ENCODE measurements around the gene MAP2K3.

The MAP2K3 gene

DNA sequence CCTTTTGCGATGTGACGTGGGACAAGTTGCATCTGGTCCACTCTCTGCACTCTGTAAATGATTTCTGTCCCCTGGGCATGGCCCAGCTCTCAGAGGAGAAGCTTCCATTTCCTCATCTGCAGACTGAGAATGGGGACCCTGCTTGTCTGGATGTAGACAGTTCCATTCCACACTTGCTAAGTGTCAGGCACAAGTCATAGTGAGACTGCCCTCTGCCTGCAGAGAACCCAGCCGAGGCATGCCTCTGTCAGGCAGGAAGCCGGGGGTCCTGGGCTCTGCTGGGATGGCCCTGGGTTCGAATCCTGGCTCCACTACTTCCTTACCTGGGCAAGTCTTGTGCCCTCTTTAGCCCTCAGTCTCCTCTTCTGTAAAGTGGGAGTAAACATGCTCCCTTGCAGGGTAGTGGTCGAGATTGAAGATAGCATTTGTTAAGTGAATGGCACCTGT lies 4.1 kb downstream of the MAP2K3 start:
- DNase-seq (ENCODE audit: low read depth): no peak
- TF ChIP-seq, protein P1, sequence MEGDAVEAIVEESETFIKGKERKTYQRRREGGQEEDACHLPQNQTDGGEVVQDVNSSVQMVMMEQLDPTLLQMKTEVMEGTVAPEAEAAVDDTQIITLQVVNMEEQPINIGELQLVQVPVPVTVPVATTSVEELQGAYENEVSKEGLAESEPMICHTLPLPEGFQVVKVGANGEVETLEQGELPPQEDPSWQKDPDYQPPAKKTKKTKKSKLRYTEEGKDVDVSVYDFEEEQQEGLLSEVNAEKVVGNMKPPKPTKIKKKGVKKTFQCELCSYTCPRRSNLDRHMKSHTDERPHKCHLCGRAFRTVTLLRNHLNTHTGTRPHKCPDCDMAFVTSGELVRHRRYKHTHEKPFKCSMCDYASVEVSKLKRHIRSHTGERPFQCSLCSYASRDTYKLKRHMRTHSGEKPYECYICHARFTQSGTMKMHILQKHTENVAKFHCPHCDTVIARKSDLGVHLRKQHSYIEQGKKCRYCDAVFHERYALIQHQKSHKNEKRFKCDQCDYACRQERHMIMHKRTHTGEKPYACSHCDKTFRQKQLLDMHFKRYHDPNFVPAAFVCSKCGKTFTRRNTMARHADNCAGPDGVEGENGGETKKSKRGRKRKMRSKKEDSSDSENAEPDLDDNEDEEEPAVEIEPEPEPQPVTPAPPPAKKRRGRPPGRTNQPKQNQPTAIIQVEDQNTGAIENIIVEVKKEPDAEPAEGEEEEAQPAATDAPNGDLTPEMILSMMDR (conservative IDR thresholded peaks at IDR 0.05; ENCODE audit: low read length): no peak
- H3K4me3 ChIP-seq (ENCODE audit: low read length): peak overlapping the region; percentile 98

DNA sequence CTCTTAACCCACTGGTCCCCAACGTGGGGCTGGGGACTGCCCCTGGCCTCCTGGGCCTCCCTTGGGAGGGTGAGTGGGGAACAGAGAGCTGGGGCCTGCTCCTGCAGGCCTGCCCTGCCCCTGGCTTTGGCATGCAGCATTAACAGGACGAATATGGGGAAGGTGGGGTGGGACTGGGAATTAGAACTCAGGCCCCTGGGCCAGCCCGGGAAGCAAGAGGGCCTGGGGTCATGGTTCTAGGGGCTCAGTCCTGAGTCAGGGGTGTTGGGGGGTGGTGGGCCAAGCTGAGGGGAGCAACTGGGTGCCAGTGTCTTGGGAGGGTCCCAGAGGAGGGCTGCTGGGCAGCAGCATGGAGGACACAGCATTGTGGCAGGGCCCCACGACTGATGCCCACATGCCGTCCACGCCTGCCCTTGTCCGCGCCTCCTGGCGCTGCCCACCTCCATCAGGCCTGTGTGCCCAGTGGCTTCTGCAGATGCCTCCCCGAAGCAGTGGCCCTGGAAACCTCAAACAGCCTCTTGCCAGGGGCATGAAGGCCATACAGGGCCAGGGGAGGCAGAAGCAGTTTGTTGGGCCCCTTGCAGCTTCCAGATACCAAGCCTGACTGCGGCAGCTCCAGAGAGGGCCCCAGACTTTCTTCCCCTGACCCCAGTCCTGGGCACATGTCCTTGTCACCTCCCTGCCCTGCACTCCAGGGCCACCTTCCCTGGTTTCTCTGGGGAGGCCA lies 4.8 kb downstream of the MAP2K3 start:
- DNase-seq (ENCODE audit: low read depth): no peak
- TF ChIP-seq, protein P1 (conservative IDR thresholded peaks at IDR 0.05; ENCODE audit: low read length): no peak
- no peak overlapping the region for H3K4me3 ChIP-seq (ENCODE audit: low read length)

DNA sequence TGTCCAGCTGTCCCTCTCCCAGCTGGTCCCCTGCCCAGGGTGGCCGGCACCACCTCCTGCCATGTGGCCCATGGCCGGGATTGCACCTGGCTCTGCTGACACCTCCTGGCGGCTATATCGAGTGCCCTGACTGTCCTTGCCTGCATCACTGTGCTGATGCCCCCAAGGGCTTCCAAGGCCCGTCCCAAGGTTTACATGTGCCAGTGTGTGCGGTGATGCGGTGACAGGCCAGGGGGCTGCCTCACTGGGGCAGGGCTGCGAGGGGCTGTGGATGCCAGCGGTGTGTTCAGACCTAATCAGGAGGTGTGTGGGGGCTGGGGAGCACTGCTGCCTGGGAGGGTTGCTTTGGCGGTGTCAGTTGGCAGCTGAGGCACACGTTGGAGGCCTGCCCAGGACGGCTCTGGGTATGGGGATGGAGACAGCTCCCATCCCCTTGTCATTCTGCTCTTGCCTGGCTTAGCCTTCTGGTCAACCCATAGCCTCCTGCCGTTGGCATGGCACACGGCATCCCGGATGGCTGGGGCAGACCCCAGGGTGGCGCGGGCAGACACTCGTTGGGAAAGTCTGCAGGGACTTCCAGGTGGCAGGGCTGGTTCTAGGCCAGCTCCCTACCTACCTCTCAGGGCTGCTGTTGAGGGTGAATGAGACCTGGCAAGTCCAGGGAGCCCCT lies 5.5 kb downstream of the MAP2K3 start:
- TF ChIP-seq, protein P1 (conservative IDR thresholded peaks at IDR 0.05; ENCODE audit: low read length): no peak
- H3K4me3 ChIP-seq (ENCODE audit: low read length): no peak overlapping the region
- no peak for DNase-seq (ENCODE audit: low read depth)

DNA sequence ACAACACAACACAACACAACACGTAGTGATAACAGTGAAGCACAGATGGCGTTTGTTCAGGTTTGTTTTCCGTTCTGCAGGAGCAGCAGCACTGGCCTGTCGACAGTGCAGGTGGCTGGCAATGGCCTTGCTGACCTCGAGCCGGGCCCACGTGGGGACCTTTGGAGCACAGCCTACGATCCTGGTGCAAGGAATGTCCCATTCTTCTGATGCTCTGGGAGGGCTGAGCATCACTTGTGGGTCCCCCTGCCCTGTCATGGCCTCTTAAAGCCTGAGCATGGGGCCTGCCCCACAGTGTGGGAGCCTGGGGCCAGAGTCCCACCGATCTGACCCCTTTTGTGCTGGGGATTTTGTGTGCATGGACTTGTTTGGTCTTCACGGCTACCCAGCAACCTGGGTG lies 6.8 kb downstream of the MAP2K3 start:
- DNase-seq (ENCODE audit: low read depth): no peak
- TF ChIP-seq, protein P1 (conservative IDR thresholded peaks at IDR 0.05; ENCODE audit: low read length): no peak
- no peak overlapping the region for H3K4me3 ChIP-seq (ENCODE audit: low read length)

DNA sequence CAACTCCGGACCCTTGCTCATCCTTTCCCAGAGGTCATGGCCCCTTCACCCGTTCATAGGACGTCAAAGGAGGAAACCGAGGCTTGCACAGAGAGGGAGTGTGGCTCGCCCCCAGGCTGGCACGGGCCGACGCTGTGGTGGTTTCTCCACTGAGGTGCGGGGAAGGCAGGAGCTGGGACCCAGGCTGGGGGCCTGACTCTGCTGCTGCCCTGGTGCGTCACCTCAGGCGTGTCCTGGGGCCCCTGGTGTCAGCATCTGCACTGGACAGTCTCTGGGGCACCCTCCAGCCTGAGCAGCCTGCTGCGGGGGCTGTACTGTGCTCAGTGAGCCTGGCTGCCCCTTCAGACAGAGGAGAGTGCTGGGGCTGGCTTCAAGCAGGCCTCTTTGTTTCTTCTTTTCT lies 7.4 kb downstream of the MAP2K3 start:
- no peak for DNase-seq (ENCODE audit: low read depth)
- TF ChIP-seq, protein P1 (conservative IDR thresholded peaks at IDR 0.05; ENCODE audit: low read length): no peak
- no peak overlapping the region for H3K4me3 ChIP-seq (ENCODE audit: low read length)

DNA sequence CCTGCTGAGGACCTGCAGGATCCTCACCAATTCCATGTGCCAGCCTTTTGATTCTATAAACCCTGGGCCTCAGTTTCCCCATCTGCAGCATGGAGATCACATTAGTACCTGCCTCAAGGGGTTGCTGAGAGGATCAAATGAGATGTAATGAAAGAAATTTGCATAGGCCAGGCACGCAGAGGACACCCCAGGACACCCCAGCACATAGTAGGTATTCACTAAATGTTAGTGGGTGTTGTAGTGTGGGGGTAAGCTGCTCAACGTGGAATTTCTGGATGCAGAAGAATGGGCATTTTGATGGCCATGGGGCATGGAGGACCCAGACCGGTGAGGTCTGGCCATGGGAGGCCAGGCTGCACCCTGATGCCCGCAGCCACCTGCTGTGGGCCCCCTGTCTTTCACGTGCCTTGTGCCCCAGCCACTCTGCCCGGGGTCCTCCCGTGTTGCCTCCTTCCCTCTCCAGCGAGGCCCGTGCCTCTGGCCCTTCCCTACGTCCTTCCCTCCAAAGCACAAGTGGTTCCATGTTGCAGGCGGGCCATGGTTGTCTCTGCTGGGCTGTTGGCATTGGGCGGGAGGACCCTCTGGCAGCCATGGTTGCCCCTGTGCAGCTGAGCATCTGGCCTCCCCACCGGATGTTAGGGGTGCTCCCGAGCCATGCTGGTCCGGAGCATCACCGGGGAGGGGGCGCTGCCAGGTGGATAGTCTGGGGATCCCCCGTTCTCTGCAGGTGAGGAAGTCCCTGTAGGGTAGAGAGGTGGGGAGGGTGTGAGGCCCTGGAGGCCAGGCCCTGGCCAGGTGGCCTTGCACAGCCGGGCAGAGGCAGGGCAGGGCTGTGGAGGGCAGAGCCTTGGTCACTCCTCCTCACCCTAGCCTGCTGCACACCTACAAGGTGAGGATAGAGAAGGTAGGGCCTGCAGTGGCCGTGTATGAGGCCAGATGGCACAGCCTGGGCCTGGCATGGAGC lies 8.6 kb downstream of the MAP2K3 start:
- no peak overlapping the region for H3K4me3 ChIP-seq (ENCODE audit: low read length)
- TF ChIP-seq, protein P1 (conservative IDR thresholded peaks at IDR 0.05; ENCODE audit: low read length): no peak
- no peak for DNase-seq (ENCODE audit: low read depth)
